Mammary epithelial cell (primary cell): Measurements from ENCODE around the gene USP28.

Source experiments
- EZH2 ChIP-seq: IDR thresholded peaks from 2 replicates; pipeline ENCODE4 v1.6.1; 2012; ENCODE audit warnings: low read length, inconsistent platforms, borderline replicate concordance
- TF ChIP-seq, protein P1 (sequence below), 2 donors: IDR thresholded peaks in 1 of 2; conservative IDR thresholded peaks in 1 of 2; 2 replicates each; pipeline ENCODE4 v1.5.1; 2011 to 2012; ENCODE audit warnings: inconsistent platforms in 2 of 2, low read length in 2 of 2, mild to moderate bottlenecking in 2 of 2, control low read depth in 1 of 2, low read depth in 1 of 2; ENCODE audit not compliant: insufficient read depth in 1 of 2; ENCODE audit errors: extremely low read depth in 1 of 2

DNA sequence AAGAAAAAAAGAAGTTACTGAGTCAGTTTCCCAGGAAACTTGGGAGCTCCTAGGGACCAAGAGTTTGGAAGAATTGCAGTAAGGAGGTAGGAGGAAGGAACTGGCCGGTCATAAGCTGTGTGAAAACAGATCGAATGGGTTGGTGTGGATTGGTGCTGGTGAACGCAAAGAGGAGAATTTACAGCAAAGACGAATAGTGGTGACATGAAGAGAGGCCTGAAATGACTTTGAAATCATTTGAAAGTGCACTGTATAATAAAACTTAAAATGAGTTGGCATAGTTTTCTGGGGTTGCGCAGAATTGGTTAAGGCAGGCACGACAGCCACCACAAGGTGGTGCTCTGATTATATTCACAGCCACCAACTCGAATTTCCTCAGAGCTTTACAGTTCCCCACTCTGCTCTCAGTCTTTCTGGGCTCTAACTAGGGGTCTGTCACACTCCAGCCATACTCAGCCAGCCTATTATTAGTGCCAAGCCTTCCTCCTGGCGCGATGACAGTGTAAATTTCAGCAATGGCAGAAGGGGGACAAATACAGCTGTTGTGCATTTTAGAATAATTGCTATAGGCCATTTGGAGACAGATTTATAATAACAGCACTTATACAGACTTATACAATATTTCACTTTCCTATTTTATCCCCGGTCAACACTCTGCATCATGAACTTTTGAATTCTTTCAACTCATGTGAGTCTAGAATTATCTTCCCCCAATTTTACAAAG, 20.9 kb upstream of the USP28 start:
- TF ChIP-seq, protein P1, sequence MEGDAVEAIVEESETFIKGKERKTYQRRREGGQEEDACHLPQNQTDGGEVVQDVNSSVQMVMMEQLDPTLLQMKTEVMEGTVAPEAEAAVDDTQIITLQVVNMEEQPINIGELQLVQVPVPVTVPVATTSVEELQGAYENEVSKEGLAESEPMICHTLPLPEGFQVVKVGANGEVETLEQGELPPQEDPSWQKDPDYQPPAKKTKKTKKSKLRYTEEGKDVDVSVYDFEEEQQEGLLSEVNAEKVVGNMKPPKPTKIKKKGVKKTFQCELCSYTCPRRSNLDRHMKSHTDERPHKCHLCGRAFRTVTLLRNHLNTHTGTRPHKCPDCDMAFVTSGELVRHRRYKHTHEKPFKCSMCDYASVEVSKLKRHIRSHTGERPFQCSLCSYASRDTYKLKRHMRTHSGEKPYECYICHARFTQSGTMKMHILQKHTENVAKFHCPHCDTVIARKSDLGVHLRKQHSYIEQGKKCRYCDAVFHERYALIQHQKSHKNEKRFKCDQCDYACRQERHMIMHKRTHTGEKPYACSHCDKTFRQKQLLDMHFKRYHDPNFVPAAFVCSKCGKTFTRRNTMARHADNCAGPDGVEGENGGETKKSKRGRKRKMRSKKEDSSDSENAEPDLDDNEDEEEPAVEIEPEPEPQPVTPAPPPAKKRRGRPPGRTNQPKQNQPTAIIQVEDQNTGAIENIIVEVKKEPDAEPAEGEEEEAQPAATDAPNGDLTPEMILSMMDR (conservative IDR thresholded peaks at IDR 0.05 in 1 of 2, IDR thresholded peaks at IDR 0.05 in 1 of 2; ENCODE audit: extremely low read depth in 1 of 2, insufficient read depth in 1 of 2, low read depth in 1 of 2, low read length in 2 of 2), result peak; percentile 68 to 74
- TF ChIP-seq EZH2, result no peak
